ENCODE measurements around the gene TEKT2.

The TEKT2 gene

DNA sequence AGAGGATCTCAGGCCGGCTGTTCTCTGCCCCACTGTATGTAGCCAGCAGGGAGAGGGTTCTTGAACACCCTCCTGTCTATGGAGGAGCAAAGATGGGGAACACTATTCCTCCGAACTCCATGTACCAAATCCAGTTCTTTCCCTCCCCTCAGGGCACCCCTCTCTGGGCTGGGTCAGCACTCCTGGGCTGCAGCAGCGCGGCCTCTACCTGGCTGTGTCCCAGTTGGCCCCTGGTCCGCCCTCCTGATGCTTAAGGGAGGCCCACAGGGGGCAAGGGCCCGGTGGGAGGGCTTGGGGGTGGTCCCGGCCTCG is 4.3 kb downstream of the TEKT2 start:
- no peak for DNase-seq

- peak; percentile 83 for DNase-seq
Measured at GRCh38 chr1:36088577-36089392, 4.9 kb downstream of the TEKT2 start, which contains the start of gene ADPRS. ADPRS (plus strand) TSS chr1:36088892; CDS start chr1:36088905, 13 bp downstream.

- DNase-seq = no peak
Measured at GRCh38 chr1:36089393-36090121, 5.7 kb downstream of the TEKT2 start.

GRCh38 chr1:36091141-36091540 is 7.2 kb downstream of the TEKT2 start:
- DNase-seq = no peak

GRCh38 chr1:36091698-36092097 is 7.8 kb downstream of the TEKT2 start:
- no peak for DNase-seq

DNA sequence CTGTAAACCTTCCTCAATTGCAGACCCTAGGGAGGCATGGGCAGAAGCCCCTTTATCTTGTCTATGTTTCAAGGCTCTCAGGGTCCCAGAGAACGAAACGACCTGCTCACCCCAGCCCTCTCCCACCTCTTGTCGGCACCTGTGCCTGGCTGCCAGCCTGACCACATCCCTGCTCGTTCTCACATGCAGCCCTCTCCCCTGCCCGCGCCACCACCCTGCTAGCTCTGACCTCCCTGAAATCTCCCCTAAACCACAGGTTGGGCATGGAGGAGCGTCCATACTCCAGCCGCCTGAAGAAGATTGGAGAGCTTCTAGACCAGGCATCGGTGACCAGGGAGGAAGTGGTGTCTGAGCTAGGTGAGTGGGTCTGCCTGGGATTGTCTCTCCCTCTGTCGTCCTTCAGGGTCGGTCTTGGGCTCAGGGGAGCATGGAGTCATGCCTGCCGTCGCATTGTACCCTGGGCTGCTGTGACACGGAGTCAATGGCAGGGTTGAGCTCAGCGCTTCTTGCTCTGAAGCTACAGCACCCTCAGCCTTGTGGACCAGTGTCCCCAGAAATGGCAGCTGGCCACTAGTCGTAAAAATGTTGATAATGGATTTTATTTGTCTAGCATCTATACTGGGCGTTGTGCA is 8.4 kb downstream of the TEKT2 start:
- no peak for DNase-seq

GRCh38 chr1:36092798-36093185 is 8.9 kb downstream of the TEKT2 start:
- no peak for DNase-seq

- no peak for DNase-seq
Measured at GRCh38 chr1:36093226-36093625, 9.3 kb downstream of the TEKT2 start.

DNA sequence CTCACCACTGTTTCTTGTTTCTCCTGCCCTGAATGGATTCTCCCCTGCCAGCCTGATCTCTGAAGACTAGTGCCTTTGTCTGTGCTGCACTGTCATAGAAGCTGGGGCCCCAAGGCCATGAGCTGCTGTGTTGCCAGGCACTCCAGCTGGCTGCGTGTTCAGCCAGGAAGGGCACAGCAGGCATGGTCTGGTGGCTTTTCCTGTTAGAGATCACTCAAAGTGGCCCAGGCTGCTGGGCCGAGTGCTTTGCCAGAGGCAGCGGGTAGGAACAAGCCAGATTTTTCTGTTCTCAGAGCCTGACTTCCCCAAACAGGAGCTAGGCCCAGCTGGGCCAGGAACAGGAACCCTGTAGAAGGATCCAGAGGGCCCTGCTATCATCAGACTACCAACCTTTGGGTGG is 10.0 kb downstream of the TEKT2 start:
- no peak for DNase-seq

DNA sequence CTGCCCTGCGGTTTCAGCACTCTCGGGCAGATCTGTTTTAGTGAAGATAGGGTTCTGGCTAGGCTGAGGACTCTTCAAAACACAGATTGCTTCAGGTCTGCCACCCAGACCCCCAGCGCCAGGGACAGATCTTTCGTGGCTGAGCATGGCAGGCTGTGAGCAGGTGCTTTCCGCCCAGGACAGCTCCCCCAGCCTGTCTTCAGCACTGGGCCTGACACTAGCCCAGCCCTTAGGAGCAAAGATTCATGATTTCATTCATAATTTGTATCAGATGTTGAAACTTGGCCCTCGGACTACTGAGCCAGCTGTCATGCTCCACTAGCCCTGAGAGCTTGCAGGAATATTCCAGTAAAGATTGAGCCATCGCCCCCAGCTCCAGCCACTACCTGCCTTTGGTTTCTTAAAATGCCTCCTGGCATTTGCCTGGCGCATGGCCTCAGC is 10.7 kb downstream of the TEKT2 start:
- DNase-seq = no peak

DNA sequence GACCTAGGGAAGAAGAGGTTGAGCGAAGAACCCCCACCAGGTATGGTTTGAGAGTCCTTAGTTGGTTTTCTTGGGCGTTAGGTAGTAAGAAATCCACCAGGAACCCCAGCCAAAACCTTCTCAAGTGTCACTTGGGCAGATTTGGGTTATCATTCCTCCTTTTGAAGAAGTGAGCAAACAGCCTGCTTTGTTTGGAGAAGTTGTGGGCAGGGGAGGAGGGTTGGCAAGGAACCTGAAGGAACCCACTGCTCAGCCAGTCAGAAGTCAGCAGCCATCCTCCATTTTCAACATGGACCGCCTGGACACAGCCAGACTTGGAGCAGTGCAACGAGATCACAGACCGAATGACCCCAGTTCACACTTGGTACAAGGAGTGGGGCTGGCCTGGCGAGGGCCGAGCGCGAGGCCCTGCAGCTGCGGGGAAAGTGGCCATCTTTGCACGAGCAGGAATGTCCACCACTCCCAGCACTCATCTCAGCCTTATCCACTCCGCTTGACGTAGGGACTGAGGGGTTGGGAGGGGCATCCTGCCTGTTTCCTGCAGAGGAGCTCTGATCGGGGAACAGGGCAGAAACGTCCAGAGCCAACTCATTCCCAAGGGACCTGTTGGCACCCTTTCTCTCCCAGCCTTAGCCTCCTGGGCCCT is 12.0 kb downstream of the TEKT2 start:
- DNase-seq = no peak

DNA sequence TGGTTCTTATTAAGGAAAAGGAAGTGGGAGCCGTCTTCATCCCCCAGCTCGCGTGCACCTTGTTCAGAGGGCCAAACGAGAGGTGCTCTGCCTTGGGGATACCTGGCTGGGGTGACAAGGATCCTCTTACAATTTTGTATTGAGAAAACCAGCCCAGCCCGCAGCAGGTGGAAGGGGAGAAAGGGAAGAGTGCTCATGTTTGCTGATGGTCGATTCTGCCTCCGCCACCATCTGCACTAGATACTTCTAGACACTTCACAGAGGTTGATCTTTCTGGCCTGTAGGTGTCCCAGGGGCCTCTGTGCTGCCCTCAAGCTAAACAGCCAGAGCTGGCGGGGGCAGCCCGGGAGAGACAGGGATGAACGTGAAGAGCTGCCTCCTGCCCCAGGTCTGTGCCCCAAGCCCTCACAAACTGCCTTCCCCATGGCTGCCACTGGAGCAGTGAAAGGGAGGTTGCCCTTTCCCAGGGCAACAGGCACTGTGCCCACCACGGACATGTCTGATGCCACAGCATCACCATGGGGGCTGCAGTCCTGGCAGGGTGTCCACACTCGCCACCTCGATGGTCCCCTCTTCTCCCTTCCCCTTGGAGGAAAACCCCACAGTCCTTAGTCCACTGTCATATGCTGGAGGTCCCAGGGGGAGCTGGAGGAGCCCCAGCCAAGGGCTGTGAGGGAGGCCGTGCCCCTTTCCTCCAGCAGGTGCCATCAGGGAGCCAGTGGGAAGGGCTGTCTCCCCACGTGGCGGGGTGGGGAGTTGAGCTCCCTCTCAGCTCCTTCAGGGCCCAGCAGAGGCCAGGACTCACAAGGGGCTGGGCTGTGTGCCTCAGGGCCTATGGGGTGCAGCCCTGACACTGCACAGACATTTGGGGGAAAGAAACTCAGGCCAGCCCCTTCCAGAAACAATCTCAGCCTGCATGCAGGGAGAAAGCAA is 12.9 kb downstream of the TEKT2 start:
- no peak for DNase-seq

DNA sequence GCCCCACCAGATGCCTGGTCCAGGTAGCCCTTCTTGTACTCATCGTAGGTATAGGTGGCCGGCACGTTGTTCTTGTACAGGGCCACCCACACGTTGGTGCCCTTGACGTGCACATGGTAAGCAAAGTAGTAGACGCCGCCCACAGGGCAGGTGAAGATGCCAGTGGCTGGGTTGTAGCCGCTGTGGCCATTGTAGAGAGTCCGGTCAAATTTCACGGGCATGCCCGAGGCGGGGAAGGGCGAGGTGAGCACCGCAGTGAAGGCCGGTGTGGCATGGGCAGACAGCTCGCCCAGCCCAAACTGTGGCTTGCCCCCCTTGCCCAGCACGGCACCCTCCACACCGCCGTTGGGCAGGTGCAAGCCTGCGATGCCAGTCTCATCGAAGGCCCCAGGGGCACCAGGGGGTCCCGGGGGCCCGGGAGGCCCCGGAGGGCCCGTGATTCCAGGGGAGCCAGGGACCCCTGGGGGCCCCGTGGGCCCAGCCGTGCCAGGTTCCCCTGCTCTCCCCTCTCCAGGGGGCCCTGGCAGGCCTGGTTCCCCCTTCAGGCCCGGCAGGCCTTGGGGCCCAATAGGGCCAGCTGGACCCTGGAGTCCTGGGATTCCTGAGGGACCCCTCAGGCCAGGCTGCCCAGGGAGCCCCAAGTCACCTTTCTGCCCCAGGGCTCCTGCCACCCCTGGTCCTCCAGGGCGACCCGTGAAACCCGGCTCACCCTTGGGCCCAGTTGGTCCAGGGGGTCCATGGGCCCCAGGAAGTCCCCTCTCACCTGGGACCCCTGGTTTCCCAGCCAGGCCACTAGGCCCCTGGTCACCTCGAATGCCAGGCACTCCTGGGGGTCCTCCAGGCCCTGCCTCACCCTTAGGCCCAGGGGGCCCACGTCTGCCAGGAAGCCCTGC is 14.0 kb downstream of the TEKT2 start:
- DNase-seq = no peak

DNA sequence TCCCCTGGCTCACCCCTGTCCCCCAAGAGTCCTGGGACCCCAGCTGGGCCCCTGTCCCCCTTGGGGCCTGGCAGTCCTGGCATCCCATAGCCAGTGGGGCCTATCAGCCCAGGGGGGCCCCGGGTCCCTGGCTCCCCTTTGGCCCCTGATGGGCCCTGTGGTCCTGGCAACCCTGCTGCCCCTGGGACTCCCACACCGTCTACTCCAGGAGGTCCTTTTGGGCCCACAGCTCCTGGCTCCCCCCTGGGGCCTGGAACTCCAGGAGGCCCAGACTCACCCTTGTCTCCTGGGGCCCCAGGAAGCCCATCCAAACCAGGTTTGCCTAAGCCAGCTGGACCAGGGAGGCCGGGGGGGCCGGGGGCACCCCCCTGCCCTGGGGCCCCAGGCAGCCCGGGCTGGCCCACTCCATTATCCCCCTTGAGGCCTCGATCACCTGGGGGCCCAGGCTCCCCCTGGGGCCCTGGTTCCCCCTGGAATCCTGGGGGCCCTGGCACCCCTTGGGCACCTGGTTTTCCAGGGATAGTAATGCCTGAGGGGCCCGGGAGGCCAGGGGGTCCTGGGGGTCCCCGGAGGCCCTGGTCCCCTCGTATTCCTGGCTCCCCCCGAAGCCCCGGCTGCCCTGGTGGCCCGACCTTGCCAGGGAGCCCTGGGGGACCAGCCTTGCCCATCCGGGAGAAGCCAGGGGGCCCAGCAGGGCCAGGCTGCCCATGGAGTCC is 14.9 kb downstream of the TEKT2 start:
- DNase-seq = no peak

DNA sequence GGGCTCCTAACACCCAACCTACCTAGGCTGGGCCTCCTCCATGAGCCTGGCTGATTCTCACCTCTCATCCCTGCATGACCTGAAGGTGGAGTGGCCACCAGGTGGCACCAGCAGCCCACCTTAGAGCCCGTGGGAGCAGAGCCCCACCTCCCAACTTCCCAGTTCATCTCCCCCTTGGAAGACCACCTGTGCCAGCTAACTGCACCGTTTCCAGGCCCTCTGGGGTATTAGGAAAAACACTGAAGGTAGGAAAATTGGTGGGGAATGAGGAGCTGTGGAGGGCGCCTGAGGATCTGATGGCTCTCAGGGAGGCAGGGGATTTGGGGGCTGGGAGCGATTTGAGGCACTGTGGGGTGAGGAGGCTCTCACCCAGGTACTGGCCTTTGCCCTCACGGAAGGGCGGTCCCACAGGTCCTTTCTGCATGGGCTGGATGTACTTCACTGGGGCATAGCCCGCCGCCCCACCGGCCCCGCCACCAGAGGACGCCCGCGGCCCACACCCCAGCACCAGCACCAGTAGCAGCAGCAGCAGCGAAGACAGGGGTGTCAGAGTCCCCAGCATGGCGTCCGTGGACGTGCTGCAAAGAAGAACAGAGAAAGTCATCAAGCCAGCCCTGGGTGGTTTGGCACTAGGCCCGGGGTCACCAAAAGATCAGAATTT is 15.9 kb downstream of the TEKT2 start:
- peak; percentile 26 for DNase-seq

DNA sequence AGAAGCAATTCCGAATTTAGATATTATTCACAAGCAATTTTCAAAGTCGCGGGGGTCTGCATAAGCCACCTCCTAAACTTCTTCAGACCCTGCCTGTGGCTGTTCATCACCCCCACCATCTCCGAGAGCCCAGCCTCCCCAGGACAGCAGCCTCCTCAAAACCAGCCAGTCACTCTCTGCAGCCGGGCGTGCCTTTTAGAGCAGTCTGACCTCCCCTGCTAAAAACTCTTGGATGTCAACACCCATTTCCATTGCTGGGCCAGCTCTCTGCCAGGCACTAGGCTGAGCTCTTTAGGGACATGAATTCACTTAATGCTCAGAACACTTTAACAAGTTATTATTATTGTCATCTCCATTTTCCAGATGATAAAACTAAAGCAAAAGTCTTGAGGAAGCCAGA is 16.5 kb downstream of the TEKT2 start:
- no peak for DNase-seq

- DNase-seq = no peak
Measured at GRCh38 chr1:36101546-36101945, 17.7 kb downstream of the TEKT2 start.

DNA sequence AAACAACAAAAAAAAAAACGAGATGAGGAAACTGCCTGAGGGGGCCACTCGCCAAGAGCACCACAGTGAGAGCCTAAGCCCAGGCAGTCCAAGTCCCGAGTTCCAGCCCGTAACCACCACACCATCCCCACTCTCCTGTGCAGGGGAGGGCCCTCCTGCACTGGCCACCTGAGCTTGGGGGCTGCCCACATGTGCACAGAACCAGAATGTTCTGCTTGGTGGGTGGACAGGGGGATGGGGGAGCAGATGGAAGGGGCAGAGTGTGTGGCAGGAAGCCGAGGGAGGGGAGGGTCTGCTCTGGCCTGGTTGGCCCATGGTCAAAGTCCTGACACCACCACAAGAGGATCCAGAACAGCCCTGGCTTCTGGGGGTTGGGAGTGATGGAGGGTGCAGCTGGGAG is 22.4 kb downstream of the TEKT2 start:
- DNase-seq = no peak

DNA sequence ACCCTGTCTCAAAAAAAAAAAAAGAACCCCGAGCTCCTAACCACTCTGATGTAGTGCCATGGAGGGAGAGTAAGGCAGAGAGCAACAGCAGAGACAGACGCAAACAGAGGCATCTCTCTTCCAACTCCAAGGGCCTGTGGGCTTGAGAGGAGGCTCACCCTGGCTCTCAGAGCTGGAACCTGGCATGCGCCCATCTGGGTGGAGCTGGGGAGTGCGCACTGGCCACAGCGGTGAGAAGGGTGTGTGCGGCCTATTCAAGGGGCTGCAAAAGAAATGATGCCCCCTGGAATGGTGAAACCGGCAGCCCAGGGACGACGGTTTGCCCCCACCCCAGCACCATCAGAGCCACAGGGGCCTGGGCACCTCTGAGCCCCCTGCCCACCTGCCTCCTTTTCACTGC is 23.5 kb downstream of the TEKT2 start:
- no peak for DNase-seq

GRCh38 chr1:36108314-36108713 is 24.4 kb downstream of the TEKT2 start:
- DNase-seq = no peak

Measured in NK-92 treated with Interleukin-12 subunit alpha and Interleukin-12 subunit beta, amount 100 ng/mL, for 24 hours (cell line).